HEK293 (cell line): ENCODE results near the gene MARK3.

Source experiments
- CTCF ChIA-PET: fragments of 350-600 bp; formaldehyde crosslinking; extraction: SDS; loops from one replicate; lab custom pipeline; 2021; ENCODE audit warnings: antibody characterized with exemption; lab: Yijun Ruan, JAX
- POLR2A ChIA-PET: fragments of 300-600 bp; formaldehyde crosslinking; extraction: SDS; loops from one replicate; lab custom pipeline; 2020; ENCODE audit warnings: antibody characterized with exemption, inconsistent platforms; lab: Yijun Ruan, JAX
- H3K27ac ChIP-seq: fragments of 200-500 bp; sonication (Bioruptor generic); 2 replicates; pipeline ENCODE4 v1.5.1; 2014; ENCODE audit warnings: low read depth, low read length, control low read depth, inconsistent platforms; ENCODE audit errors: extremely low read depth
- H3K36me3 ChIP-seq, 2 experiments: fragments of 200-500 bp in 1 of 2; sonication (Bioruptor generic) in 1 of 2; 1 replicate in 1 of 2; 2 replicates in 1 of 2; pipeline ENCODE4 v1.5.1; 2014 to 2017; ENCODE audit warnings: inconsistent platforms in 2 of 2, low read length in 2 of 2; ENCODE audit not compliant: control insufficient read depth in 2 of 2, insufficient read depth in 1 of 2
- H3K4me1 ChIP-seq: fragments of 200-500 bp; sonication (Bioruptor generic); 2 replicates; pipeline ENCODE4 v1.5.1; 2014; ENCODE audit warnings: mild to moderate bottlenecking, low read length, inconsistent platforms; ENCODE audit not compliant: control insufficient read depth, insufficient read depth
- H3K4me3 ChIP-seq: 2 replicates; pipeline ENCODE4 v1.5.1; 2011; ENCODE audit warnings: low read depth, mild to moderate bottlenecking, control low read depth, low read length, moderate library complexity
- H3K9me3 ChIP-seq: fragments of 200-500 bp; sonication (Bioruptor generic); 2 replicates; pipeline ENCODE4 v1.5.1; 2014; ENCODE audit warnings: low read depth, low read length, inconsistent platforms; ENCODE audit not compliant: control insufficient read depth, insufficient read depth
- GFI1B ChIP-seq: fragments of 450-650 bp; formaldehyde crosslinking; IDR thresholded peaks from 2 replicates; pipeline ENCODE4 v1.5.1; 2016; ENCODE audit warnings: missing biosample characterization, missing genetic modification characterization
- HOXA7 ChIP-seq: sonication (generic); formaldehyde crosslinking; IDR thresholded peaks from 2 replicates; pipeline ENCODE4 v1.8.1; 2022; ENCODE audit warnings: missing genetic modification reagents, borderline replicate concordance
- TCF7L2 ChIP-seq: IDR thresholded peaks from 2 replicates; pipeline ENCODE4 v1.6.1; 2011; ENCODE audit warnings: low read depth, mild to moderate bottlenecking, inconsistent platforms, low read length, moderate library complexity, borderline replicate concordance
- YY2 ChIP-seq: fragments of 450-650 bp; formaldehyde crosslinking; IDR thresholded peaks from 2 replicates; pipeline ENCODE4 v1.5.1; 2016; ENCODE audit warnings: missing biosample characterization, missing genetic modification characterization
- ZNF133 ChIP-seq: fragments of 450-650 bp; formaldehyde crosslinking; IDR thresholded peaks from 2 replicates; pipeline ENCODE4 v1.5.1; 2016; ENCODE audit warnings: missing biosample characterization, missing genetic modification characterization
- ZNF223 ChIP-seq: fragments of 450-650 bp; formaldehyde crosslinking; IDR thresholded peaks from 2 replicates; pipeline ENCODE4 v1.5.1; 2016; ENCODE audit warnings: missing biosample characterization, missing genetic modification characterization
- ZNF239 ChIP-seq: fragments of 450-650 bp; formaldehyde crosslinking; IDR thresholded peaks from 2 replicates; pipeline ENCODE4 v1.5.1; 2016; ENCODE audit warnings: missing biosample characterization, missing genetic modification characterization
- ZNF266 ChIP-seq: fragments of 450-650 bp; formaldehyde crosslinking; IDR thresholded peaks from 2 replicates; pipeline ENCODE4 v1.5.1; 2016; ENCODE audit warnings: missing biosample characterization, missing genetic modification characterization, low read depth
- ZNF341 ChIP-seq: fragments of 450-650 bp; formaldehyde crosslinking; IDR thresholded peaks from 2 replicates; pipeline ENCODE4; 2016; ENCODE audit warnings: low read depth, missing biosample characterization, missing genetic modification characterization
- ZNF510 ChIP-seq: fragments of 450-650 bp; formaldehyde crosslinking; IDR thresholded peaks from 2 replicates; pipeline ENCODE4 v1.5.1; 2018; ENCODE audit warnings: mild to moderate bottlenecking, missing genetic modification characterization, missing biosample characterization; ENCODE audit not compliant: insufficient replicate concordance
- ZNF558 ChIP-seq: fragments of 450-650 bp; formaldehyde crosslinking; IDR thresholded peaks from 2 replicates; pipeline ENCODE4 v1.5.1; 2016; ENCODE audit warnings: missing biosample characterization, missing genetic modification characterization
- ZNF560 ChIP-seq: fragments of 450-650 bp; formaldehyde crosslinking; IDR thresholded peaks from 2 replicates; pipeline ENCODE4 v1.5.1; 2017; ENCODE audit warnings: missing biosample characterization, missing genetic modification characterization, borderline replicate concordance
- ZNF600 ChIP-seq: fragments of 450-650 bp; formaldehyde crosslinking; IDR thresholded peaks from 2 replicates; pipeline ENCODE4 v1.5.1; 2016; ENCODE audit warnings: missing biosample characterization, missing genetic modification characterization
- ZNF624 ChIP-seq: fragments of 450-650 bp; formaldehyde crosslinking; IDR thresholded peaks from 2 replicates; pipeline ENCODE4 v1.5.1; 2017; ENCODE audit warnings: missing biosample characterization, missing genetic modification characterization
- ZNF629 ChIP-seq: fragments of 450-650 bp; formaldehyde crosslinking; IDR thresholded peaks from 2 replicates; pipeline ENCODE4 v1.5.1; 2017; ENCODE audit warnings: missing biosample characterization, missing genetic modification characterization
- TF ChIP-seq, protein P1 (sequence below): fragments of 450-650 bp; formaldehyde crosslinking; conservative IDR thresholded peaks from 2 replicates; pipeline ENCODE4 v1.5.1; 2016; ENCODE audit warnings: low read depth, missing biosample characterization, missing genetic modification characterization
- TF ChIP-seq, protein P2 (sequence below): fragments of 450-650 bp; formaldehyde crosslinking; IDR thresholded peaks from 2 replicates; pipeline ENCODE4 v1.5.1; 2016; ENCODE audit warnings: missing biosample characterization, missing genetic modification characterization
- TF ChIP-seq, protein P3 (sequence below): fragments of 450-650 bp; formaldehyde crosslinking; conservative IDR thresholded peaks from 2 replicates; pipeline ENCODE4 v1.5.1; 2016; ENCODE audit warnings: low read depth, missing biosample characterization, missing genetic modification characterization
- TF ChIP-seq, protein P4 (sequence below): fragments of 450-650 bp; formaldehyde crosslinking; IDR thresholded peaks from 2 replicates; pipeline ENCODE4 v1.5.1; 2016; ENCODE audit warnings: missing biosample characterization, missing genetic modification characterization
- TF ChIP-seq, protein P5 (sequence below): fragments of 450-650 bp; formaldehyde crosslinking; IDR thresholded peaks from 2 replicates; pipeline ENCODE4 v1.5.1; 2016; ENCODE audit warnings: missing biosample characterization, missing genetic modification characterization

The MARK3 gene

DNA sequence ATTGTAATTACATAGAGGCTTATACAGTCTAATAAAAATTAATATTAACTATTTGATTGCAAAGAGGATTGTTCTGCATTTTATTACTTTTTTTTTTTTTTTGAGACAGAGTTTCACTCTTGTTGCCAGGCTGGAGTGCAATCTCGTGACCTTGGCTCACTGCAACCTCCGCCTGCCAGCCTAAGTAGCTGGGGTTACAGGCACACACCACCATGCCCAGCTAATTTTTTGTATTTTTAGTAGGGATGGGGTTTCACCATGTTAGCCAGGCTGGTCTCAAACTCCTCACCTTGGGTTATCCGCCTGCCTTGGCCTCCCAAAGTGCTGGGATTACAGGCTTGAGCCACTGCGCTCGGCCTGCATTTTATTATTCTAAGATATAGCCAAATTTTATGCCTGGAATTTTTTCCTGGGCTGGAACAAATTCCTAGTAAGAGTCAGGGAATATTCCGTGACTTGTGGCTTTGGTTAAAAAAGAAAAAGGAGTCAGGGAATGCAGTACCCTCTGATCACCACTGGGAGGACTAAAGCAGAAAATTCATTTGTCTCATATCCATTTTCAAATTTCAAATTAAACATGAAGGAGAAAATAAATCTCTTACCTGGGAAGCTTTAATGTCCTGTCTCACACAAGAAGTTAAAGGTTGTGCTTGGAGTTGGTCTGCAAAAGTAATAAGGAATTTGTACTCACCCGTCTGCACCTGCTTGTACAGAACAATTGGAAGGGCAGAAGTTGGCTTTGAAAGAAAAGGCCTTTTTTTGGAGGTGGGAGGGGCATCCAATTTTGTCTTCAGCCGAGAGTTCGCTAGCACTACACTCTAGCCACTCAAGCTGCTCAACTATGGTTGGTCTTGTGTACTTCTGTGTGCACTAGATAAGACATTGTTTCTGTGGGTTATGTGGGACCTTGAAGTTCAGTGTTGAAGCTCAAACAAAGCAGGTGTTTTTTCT lies 8.7 kb downstream of the MARK3 start (continued):
- TF ChIP-seq, protein P1, sequence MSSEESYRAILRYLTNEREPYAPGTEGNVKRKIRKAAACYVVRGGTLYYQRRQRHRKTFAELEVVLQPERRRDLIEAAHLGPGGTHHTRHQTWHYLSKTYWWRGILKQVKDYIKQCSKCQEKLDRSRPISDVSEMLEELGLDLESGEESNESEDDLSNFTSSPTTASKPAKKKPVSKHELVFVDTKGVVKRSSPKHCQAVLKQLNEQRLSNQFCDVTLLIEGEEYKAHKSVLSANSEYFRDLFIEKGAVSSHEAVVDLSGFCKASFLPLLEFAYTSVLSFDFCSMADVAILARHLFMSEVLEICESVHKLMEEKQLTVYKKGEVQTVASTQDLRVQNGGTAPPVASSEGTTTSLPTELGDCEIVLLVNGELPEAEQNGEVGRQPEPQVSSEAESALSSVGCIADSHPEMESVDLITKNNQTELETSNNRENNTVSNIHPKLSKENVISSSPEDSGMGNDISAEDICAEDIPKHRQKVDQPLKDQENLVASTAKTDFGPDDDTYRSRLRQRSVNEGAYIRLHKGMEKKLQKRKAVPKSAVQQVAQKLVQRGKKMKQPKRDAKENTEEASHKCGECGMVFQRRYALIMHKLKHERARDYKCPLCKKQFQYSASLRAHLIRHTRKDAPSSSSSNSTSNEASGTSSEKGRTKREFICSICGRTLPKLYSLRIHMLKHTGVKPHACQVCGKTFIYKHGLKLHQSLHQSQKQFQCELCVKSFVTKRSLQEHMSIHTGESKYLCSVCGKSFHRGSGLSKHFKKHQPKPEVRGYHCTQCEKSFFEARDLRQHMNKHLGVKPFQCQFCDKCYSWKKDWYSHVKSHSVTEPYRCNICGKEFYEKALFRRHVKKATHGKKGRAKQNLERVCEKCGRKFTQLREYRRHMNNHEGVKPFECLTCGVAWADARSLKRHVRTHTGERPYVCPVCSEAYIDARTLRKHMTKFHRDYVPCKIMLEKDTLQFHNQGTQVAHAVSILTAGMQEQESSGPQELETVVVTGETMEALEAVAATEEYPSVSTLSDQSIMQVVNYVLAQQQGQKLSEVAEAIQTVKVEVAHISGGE = no peak
- TF ChIP-seq, protein P2, sequence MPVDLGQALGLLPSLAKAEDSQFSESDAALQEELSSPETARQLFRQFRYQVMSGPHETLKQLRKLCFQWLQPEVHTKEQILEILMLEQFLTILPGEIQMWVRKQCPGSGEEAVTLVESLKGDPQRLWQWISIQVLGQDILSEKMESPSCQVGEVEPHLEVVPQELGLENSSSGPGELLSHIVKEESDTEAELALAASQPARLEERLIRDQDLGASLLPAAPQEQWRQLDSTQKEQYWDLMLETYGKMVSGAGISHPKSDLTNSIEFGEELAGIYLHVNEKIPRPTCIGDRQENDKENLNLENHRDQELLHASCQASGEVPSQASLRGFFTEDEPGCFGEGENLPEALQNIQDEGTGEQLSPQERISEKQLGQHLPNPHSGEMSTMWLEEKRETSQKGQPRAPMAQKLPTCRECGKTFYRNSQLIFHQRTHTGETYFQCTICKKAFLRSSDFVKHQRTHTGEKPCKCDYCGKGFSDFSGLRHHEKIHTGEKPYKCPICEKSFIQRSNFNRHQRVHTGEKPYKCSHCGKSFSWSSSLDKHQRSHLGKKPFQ (tag by site-specific recombination) = no peak
- TF ChIP-seq ZNF341 (tag by site-specific recombination) = 0 out of 2 replicates have a peak, but pooled peaks have one; percentile 13

DNA sequence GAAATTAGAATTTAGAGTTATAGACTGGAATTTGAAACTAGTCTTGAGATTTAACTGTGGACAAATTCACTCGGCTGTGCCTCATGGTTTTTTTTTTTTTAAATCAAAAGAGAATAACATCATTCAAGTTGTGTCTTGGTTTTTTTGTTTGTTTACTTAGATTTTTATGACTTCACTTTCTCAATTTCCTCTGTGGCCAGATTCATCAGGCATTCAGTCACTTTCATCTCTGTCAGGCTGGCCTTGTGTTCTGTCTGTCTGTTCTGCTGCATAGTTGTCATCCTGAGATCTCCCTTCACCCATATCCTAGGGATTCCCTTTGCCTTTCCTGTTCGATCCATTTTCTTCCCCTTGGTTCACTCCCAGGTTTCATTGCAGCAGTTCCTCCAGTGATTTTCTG lies 10.0 kb downstream of the MARK3 start:
- H3K36me3 ChIP-seq = no peaks in the 10 kb centered on the region
- ChIA-PET CTCF (no interaction called here), POLR2A (no interaction called here)
- no peaks in the 10 kb centered on the region for H3K9me3 ChIP-seq
- peak overlapping the region; percentile 27; the same call in 1 of the 2 replicates for H3K27ac ChIP-seq
- H3K4me1 ChIP-seq = peaks cover 42% of the 10 kb centered on the region
- no peak overlapping the region for H3K4me3 ChIP-seq
- TF ChIP-seq, protein P3, sequence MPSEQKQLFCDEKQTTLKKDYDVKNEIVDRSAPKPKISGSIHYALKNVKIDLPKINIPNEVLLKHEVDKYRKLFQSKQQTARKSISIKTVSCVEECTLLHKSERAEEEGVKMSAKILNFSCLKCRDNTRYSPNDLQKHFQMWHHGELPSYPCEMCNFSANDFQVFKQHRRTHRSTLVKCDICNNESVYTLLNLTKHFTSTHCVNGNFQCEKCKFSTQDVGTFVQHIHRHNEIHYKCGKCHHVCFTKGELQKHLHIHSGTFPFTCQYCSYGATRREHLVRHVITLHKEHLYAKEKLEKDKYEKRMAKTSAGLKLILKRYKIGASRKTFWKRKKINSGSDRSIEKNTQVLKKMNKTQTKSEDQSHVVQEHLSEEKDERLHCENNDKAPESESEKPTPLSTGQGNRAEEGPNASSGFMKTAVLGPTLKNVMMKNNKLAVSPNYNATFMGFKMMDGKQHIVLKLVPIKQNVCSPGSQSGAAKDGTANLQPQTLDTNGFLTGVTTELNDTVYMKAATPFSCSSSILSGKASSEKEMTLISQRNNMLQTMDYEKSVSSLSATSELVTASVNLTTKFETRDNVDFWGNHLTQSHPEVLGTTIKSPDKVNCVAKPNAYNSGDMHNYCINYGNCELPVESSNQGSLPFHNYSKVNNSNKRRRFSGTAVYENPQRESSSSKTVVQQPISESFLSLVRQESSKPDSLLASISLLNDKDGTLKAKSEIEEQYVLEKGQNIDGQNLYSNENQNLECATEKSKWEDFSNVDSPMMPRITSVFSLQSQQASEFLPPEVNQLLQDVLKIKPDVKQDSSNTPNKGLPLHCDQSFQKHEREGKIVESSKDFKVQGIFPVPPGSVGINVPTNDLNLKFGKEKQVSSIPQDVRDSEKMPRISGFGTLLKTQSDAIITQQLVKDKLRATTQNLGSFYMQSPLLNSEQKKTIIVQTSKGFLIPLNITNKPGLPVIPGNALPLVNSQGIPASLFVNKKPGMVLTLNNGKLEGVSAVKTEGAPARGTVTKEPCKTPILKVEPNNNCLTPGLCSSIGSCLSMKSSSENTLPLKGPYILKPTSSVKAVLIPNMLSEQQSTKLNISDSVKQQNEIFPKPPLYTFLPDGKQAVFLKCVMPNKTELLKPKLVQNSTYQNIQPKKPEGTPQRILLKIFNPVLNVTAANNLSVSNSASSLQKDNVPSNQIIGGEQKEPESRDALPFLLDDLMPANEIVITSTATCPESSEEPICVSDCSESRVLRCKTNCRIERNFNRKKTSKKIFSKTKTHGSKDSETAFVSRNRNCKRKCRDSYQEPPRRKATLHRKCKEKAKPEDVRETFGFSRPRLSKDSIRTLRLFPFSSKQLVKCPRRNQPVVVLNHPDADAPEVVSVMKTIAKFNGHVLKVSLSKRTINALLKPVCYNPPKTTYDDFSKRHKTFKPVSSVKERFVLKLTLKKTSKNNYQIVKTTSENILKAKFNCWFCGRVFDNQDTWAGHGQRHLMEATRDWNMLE (tag by site-specific recombination) = no peak
- no peak for TF ChIP-seq ZNF239
- TF ChIP-seq, protein P4, sequence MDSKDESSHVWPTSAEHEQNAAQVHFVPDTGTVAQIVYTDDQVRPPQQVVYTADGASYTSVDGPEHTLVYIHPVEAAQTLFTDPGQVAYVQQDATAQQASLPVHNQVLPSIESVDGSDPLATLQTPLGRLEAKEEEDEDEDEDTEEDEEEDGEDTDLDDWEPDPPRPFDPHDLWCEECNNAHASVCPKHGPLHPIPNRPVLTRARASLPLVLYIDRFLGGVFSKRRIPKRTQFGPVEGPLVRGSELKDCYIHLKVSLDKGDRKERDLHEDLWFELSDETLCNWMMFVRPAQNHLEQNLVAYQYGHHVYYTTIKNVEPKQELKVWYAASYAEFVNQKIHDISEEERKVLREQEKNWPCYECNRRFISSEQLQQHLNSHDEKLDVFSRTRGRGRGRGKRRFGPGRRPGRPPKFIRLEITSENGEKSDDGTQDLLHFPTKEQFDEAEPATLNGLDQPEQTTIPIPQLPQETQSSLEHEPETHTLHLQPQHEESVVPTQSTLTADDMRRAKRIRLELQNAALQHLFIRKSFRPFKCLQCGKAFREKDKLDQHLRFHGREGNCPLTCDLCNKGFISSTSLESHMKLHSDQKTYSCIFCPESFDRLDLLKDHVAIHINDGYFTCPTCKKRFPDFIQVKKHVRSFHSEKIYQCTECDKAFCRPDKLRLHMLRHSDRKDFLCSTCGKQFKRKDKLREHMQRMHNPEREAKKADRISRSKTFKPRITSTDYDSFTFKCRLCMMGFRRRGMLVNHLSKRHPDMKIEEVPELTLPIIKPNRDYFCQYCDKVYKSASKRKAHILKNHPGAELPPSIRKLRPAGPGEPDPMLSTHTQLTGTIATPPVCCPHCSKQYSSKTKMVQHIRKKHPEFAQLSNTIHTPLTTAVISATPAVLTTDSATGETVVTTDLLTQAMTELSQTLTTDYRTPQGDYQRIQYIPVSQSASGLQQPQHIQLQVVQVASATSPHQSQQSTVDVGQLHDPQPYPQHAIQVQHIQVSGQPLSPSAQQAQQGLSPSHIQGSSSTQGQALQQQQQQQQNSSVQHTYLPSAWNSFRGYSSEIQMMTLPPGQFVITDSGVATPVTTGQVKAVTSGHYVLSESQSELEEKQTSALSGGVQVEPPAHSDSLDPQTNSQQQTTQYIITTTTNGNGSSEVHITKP (tag by site-specific recombination) = peak; percentile 18; the same call in 1 of the 2 replicates
- TF ChIP-seq ZNF600 = peak; percentile 95
- TF ChIP-seq ZNF510 (tag by site-specific recombination) = no peak
- peak; percentile 57; the same call in 1 of the 2 replicates for TF ChIP-seq ZNF629 (tag by site-specific recombination)
- no peak for TF ChIP-seq ZNF266 (tag by site-specific recombination)
- TF ChIP-seq TCF7L2 = 0 out of 2 replicates have a peak, but pooled peaks have one; percentile 17
- TF ChIP-seq, protein P5, sequence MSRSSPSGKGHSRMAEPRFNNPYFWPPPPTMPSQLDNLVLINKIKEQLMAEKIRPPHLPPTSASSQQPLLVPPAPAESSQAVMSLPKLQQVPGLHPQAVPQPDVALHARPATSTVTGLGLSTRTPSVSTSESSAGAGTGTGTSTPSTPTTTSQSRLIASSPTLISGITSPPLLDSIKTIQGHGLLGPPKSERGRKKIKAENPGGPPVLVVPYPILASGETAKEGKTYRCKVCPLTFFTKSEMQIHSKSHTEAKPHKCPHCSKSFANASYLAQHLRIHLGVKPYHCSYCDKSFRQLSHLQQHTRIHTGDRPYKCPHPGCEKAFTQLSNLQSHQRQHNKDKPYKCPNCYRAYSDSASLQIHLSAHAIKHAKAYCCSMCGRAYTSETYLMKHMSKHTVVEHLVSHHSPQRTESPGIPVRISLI = 0 out of 2 replicates have a peak, but pooled peaks have one; percentile 23
- no peak for TF ChIP-seq HOXA7 (CRISPR knock-in tag)
- no peak for TF ChIP-seq ZNF133
- peak; percentile 69 for TF ChIP-seq GFI1B (tag by site-specific recombination)
- TF ChIP-seq ZNF223 (tag by site-specific recombination) = no peak
- no peak for TF ChIP-seq ZNF560 (tag by site-specific recombination)
- no peak for TF ChIP-seq YY2 (tag by site-specific recombination)
- TF ChIP-seq ZNF558 (tag by site-specific recombination) = 0 out of 2 replicates have a peak, but pooled peaks have one; percentile 28
- TF ChIP-seq ZNF624 = no peak
